Measurements from ENCODE around the gene YWHAQ.

The YWHAQ gene

DNA sequence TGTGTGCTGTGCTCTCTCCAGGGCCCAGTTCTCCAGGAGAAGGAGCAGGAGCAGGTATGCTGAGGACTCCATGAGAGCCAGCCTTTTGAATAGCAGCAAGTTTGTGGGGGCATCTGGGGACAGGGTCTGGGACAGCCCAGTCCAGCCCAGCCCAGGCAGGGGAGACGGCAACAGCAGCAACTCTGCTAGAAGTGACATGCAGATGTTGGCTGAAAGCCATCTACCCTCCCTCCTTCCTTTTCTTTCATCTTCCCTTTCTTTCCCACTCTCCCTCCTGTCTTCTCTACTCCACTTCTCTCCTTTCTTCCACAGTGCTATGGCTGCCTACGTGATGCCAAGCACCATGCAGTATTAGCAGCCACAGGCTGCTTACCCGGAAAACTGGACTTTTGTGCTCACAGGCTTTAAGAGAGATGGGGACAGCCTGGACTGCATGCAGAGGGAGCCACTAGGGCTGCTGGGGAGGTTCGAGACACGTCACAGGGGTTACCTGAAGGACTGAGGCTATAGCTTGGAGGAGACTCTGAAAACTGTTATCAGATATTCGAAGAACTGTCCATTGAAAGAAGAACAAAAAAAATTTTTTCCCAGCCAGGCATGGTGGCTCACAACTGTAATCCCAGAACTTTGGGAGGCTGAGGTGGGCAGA, 23.8 kb upstream of the YWHAQ start:
- DNase-seq, result no peak

DNA sequence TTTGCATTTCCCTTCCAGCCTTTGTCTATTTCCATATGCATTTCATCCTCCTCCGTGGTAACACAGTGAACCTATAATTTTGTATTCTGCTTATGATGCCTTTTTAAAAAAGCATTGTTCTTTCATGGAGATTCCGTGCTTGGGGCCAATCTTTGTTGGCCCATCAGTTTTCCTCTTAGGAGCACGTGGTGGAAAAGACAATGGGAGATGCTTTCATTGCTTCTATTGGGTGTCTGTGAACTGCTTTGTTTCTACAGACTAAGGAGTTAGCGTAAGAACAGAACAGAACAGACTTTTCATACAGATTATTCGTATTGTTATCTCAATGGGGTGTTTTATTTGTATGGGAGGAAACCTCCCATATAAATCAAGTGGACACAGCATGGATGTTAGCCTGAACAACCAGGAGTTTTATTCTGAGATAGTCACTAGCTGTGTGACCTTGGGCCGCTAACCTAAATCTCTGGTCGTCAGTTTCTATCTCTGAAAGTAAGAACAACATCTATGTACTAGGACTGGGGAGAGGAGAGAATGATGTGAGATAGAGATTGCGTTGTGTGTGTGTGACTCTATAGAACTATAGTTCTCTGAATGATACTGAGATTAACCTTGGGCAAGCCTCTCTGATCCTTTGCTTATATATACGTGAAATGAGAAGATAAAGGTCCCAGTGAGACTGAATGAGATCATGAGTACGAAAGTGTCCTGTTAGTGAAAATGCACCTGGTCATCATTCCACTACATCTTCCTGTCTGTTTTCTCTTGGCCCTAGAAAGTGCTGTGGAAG, 22.9 kb upstream of the YWHAQ start:
- no peak for DNase-seq

DNA sequence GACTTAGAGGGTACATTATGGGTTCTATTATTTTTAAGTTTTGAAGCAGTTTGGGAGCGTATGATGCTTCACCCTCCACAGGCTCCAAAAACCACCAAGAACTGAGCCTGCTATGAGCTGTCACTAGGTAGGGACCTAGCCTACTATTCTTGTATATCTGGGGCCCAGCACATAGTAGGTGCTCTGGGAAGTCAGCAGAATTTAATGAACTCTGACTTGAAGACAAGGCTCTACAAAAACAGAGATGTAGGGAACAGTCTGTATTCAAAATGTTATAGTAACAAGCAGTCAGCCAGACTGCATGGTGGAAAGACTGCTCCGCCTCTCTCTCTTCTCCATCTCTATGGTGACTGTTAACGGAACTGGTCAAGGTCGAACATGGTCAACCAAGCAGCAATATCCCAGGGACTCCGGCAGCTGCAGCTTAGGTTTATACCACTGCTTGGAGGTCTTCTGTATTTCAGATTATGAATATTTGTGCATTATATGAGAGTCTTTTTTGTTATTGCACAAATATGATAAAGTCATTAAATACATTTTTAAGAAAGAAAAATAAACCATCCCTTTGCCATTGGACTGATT, 22.2 kb upstream of the YWHAQ start:
- no peak for DNase-seq

DNA sequence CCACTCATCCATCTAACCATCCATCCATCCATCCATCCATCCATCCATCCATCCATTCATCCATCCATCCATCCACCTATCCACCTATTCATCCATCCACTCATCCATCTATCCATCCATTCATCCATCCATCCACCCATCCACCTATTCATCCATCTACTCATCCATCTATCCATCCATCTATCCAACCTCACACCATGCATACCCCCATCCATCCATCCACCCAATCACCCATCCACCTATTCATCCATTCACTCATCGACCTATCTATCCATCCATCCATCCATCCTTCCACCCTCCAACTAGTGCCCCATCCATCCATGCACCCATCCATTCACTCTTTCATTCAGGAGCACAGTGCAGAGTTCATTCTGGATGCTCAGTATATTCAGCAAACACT, 21.5 kb upstream of the YWHAQ start:
- DNase-seq, result no peak

DNA sequence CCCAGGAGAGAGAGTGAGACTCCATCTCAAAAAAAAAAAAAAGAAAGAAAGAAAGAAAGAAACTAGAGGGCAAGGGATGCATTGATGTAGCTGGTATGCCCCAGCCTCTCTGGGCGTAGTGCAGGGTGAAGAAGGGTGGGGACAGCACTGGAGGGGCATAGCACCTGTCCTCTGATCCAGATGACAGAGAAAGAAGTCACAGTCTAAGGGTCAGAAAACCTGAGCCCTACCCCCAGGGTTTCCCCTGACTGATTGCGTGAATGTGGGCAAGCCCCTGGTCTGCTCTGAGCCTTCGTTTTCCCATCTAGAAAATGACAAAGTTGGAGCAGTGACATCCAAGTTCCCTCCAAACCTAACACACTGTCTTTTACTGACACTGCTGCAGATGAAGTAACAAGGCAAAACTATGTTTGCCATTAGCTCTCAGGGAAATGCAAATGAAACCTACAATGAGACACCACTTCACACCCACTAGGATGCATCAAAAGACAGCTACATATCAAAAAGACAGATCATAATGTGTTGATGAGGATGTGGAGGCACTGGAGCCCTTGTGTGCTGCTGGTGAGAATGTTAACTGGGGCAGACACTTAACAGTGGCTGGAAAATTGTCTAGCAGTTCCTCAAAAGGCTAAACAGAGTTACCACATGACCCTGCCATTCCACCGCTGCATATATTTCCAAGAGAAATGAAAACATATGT, 19.5 kb upstream of the YWHAQ start:
- DNase-seq, result no peak

DNA sequence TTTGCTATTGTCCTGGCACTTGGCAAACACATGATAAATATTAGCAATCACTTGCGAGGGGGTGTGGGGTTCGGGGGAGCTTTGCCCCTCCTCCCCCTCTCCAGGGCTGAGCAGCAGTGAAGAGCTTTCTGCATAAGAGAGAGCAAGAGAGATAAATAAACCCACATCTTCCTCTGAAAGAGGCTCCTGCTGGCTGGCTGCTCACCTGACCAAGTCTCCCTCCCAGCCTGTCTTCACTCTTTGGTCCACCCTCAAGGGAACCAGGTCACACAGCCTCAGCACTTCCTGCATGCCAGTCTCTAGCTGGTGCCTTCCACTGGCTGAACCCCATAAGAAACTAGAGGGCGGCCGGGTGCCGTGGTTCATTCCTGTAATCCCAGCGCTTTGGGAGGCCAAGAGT, 18.5 kb upstream of the YWHAQ start:
- DNase-seq, result no peak

DNA sequence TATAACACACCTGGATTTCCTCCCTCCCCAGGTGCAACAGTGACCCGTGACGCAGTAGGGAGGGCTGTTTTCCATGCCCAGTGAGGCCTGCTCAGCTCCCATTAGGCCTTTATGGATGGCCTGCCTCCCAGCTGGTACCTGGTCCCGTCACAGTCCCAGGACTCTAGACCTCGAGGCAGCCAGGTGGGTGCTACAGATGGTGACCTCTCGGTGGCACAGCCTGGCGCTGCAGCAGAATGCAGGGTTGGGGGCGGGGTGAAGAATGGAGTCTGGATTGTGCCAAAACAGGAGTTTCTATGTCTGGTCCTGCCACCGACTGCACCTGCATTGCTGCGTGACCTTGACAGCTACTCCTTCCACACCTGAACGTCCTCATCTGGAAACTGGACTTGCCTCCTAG, 18.0 kb upstream of the YWHAQ start:
- DNase-seq, result no peak

DNA sequence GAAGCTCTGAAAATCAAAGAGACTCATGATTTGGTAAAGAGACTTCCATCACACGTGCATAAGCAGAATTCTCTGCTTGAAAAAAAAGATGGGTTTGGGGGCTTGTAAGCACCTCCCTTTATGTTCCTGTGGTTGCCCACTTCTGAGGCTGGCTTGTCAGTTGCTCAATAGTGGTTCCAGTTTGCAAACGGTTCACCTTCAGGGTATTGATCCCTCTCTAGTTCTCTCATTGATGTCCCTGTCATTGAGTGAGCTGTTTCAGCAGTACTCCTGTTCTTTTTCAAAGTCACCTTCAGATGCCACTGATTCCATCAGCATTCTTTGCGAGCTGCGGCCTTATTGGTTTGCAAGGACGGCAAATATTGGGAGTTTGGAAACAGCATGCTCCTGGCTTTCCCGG, 17.1 kb upstream of the YWHAQ start:
- no peak for DNase-seq

DNA sequence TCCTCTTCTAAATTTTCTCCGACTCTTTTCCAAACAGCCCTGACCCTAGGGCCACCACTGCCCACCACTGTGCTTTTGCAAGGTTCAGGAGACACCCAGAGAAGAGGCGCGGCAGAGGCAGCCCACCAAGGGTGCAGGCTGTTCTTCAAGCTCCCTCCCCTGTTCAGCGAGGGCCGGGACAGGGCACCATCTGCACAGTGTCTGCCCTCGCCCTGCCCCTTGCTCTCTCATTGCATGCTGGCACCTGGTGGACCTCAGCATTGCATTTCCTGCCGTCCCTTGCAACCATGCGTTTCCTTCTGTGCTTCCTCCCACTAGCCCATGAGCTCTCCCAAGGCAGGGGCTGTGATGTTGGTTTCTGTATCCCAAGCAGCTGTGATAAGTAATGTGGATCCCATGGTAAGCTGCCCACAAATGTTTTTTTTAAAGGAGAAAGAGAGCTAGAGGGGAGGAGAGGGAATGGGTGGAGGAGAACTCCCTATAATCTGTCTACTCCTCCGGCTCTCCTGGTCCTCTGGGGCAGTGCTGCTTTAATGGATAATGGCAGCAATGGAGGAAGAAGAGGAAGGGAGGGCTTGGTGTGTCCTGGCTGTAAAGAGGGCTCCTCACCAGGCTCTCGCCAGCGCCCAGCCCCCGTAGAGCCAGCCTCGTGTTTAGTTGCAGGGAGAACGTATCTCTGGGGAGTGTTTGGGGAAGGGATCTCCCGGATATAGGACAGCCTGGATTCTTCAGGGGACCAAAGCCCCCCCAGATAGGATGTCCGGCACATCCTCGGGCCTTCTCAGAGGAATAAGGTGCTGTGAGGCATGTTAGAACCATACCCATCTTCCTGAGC, 15.6 kb upstream of the YWHAQ start:
- no peak for DNase-seq

DNA sequence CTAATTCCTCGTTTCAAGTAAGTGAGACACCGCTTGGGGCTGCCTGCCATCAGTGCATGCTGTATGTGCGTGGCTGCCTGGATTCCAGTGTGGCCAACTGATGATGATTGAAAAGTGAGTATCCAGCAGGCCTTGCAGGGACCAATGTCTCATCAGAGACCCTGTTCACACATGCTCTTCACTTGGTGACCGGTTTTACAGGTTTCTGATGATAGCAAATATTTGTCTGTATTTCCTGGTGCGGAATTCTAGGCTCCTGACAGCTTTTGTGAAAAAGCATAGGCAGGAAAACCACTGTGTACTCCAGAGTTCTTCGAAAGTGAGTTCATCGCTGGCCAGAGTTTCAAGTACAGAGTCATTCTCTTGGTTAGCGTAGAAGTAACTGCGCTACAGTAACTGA, 13.8 kb upstream of the YWHAQ start:
- no peak for DNase-seq

DNA sequence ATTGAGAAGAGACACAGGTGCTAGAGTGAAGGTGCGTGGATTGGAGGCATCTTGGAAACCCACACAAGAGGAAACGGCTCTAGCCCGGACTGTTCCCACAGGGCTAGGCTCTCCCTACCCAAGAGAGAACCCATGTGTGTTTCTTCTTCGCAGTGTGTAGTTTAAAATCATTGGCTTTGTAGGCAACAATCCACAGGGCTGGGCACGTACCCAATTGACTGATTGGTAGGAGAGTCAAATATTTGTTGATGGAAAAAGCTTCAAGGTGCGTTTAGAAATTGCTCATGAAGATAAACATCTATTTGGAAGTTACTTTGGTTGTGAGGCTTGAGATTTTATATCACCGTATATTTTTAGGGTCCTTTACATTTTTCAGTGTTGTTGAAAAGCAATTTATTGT, 13.2 kb upstream of the YWHAQ start:
- DNase-seq, result no peak

DNA sequence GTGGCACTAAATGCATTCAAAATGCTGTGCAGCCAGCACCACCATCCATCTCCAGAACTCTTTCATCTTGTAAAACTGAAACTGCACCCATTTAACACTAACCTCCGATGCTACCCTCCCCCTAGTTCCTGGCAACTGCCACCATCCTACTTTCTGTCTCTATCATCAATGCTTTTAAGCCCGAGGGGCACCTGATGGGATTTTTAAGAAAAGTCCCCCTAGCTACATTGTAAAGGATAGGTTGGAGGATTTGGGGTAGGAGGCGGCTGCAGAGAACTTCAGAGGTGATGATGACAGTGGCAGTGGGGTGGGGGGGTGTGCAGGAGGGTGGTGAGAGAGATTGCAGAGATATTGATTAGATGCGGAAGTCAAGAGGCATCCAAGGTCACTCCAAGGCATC, 10.8 kb upstream of the YWHAQ start:
- no peak for DNase-seq

DNA sequence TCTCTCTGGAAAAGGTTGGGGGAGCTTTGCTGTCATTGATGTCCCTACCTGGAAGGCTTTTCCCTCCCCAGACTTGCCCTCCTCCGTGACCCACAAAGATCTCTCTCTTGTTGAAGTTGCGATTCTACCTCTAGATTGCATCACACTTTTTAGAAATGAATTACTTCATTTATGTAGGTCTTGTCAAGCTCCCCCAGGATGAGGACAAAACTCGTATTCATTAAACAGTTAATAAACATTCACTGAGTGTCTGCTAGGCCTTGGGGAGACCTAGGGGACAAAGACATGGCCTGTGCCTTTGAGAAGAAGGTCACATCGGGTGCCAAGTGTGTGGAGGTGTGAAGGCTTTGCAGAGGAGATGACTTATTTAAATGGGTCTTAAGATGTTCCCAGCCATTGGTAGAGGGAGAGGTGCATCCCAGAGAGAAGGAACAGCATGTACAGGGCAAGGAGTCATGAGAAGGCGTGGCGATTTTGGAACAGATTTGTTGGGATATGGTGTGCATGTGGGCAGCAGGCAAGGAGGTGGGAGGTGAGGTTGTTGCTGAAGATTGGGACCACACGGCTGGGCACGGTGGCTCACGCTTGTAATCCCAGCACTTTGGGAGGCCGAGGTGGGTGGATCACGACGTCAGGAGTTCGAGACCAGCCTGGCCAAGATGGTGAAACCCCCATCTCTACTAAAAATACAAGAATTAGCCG, 9.8 kb upstream of the YWHAQ start:
- no peak for DNase-seq

DNA sequence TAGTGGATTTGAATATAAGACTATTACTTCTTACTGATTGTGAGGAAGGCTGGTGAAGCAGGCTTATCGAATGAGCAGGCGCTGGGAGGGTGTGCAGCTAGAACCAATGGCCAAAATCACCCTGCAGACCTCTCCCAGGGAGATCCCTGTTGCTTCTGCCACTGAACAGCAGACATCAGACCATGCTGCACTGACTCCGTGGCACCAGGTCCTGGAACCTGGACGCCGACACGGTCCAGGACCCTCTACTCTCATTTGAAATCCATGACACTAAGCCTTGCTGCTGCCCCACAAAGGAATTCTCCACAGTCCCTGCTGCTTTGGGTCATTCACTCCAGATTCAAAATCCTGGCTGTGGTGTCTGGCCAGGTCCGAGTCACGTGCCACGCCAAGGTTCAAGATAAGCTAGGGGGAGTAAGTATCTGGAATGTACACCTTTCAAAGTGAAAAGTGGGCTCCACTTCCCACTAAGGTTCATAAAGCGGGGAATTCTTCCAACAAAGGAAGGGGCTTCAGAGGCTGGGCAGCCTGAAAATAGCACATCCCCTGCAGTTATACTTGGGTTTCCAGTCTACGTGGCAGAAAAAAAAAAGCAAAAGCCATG, 9.0 kb upstream of the YWHAQ start:
- DNase-seq, result no peak

DNA sequence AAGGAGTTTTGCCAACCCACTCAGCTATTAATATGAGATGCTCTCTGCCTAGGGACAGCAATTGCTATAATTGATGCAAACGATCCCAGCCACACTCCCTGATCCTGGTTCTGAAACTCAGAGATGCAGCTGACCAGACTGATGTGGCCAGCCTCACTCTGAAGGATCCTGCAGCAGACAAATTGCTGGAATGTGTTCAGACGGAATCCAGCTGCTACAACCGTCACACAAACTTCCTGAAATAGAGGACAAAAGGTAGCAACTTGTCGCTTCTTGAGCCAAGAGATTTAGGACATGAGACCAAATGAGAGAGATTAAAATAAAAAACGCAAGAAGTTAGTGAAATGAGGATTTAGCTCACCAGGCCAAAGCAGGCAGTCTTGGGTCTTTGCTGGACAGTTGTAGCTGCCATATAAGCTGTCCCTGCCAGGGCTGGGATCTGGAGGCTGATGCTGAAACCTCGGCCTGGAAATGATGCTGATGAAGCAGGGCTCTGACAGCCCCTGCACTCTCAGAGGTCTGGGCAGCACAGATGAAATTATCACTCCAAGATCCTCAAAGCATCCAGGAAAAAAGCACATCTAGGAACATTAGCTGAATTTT, 8.3 kb upstream of the YWHAQ start:
- DNase-seq, result no peak

DNA sequence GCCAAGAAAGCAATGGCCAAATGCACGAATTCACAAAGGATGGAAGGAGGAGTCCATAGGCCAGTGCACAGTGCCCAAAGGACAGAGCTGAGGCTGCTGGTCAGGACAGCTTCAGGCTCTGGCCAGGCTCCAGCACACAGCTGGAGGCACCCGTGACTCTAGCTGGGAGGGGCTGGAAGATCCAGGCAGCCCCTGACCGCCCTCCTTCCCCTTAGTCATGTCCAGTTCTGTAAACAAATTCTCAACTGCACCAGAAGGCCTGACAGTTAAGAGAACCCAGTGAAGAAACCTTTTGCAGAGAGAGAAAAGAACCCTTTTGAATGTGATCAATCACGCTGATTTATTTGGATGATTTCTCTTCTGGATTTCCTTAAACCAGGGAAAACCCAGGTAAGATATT, 7.7 kb upstream of the YWHAQ start:
- DNase-seq, result no peak

DNA sequence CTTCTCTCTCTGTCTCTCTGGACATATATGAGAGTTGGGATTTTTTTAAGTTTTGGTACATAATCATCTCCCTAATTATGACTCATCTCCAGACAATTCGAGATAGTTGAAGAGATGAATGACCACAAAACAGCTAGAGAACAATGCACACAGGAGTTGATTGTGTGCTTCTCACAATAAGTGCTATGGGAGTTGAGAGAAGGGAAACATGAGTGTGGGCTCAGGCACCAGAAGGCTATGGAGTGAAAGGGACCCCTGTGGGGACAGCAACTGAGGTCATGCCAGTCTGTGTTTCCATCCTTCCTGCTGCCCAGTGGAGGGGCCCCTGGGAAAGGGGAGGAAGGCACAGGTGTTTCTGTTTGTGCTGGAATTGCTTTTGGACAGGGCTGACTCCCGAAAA, 6.5 kb upstream of the YWHAQ start:
- DNase-seq, result no peak

DNA sequence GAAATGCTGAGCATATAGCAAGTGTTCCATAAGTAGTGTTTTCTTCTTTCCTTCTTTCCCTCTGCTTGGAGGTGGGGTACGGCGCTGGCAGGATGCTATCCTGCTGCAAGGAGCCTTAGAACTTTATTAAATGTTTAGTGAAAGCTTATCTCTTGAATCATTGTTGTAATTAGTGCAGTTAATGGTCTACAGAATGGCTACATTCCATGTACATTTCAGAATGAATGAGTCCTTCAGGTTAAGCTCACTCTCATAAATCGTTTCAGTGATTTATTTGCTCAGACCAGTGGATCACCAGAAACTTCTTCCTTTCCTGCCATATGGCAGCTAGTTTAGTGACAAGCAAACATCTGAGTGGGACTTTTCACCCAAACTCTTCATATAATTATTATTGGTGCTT, 3.3 kb upstream of the YWHAQ start:
- no peak for DNase-seq

DNA sequence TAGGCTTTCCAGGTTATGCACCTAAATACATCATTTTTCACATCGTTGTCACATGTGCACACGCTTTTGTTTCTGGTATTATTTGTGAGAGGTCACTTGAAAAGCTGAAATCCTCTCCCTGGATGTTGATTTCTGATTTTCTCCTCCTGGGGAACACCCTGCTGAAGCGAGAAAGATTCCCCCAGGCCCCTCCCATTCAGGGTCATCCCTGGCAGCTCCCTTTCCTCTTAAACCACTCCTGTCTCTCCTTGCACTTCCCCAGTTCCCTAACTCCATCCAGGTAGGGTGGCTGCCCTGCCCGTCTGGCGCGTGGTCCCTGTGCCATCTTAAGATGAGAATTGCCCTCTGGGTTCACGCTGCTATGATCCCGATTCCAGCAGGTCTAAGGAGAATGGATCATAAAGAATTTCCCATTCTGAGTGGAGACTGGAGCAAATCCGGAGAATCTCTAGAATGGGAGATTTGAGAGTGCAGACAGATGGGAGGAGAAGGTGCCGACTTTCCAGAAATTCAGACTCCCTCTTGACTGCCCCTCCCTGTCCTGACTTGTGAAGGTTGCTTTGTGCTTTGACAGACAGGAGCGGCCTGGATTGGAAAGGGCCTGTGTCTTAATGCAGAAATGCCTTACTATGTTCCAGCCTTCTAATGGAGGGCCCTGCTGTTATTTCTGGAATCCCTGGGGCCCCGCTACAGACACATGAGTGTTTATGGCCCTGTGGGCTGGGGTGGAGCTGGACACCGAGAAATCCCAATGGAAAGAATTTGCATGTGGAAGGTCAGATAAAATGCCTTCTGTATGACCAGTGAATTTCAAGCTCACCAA, 1.3 kb upstream of the YWHAQ start:
- DNase-seq, result no peak

DNA sequence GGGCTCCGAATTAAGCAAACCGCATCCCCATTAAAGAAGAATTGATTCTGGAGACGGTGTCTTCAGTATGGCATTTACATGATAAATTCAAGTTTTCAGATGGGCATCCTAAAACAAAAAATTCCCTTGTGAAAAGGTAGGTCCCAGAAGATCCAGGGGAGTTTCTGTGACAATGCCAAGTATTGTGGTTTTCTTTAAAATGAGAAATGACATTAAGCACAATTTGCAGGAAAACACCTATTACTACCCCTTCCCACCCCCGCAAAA, 689 bp upstream of the YWHAQ start:
- no peak for DNase-seq
